WTC11 (cell line): ENCODE results near the gene MYO5B. TPM values are rescaled to one million over a fixed set of nuclear protein-coding genes. Genes with fewer than 3 reads are reported as not detected.

Source experiments
- ATAC-seq: fragments of 200-7000 bp; cut with Tn5 transposase; 2 replicates; pipeline ENCODE4 v1.10.0; 2021; ENCODE audit warnings: mild to moderate bottlenecking, moderate library complexity
- CTCF ChIA-PET: fragments of 300-600 bp; sonication (Branson Sonifier 250); formaldehyde crosslinking; loops from one replicate; lab custom pipeline; 2021; ENCODE audit warnings: antibody characterized with exemption; lab: Charles Lee
- POLR2A ChIA-PET: fragments of 350-600 bp; sonication (Branson Sonifier 250); formaldehyde crosslinking; loops from one replicate; lab custom pipeline; 2021; ENCODE audit warnings: antibody characterized with exemption; lab: Charles Lee
- DNase-seq: peaks from one replicate; pipeline ENCODE4 v3.0.0; 2021; ENCODE audit warnings: low spot score
- H3K27ac Mint-ChIP-seq: 2 replicates; pipeline ENCODE4 v1.8.0; 2021; ENCODE audit warnings: mixed read lengths
- H3K27me3 Mint-ChIP-seq: 2 replicates; pipeline ENCODE4 v1.8.0; 2021; ENCODE audit warnings: low read depth, mild to moderate bottlenecking, moderate library complexity, mixed read lengths
- H3K36me3 Mint-ChIP-seq: 2 replicates; pipeline ENCODE4 v1.8.0; 2021; ENCODE audit warnings: mixed read lengths
- H3K4me1 Mint-ChIP-seq: 2 replicates; pipeline ENCODE4 v1.8.0; 2022; ENCODE audit warnings: mixed read lengths
- H3K4me3 Mint-ChIP-seq: 2 replicates; pipeline ENCODE4 v1.8.0; 2021; ENCODE audit warnings: mild to moderate bottlenecking, moderate library complexity, mixed read lengths
- H3K9me3 Mint-ChIP-seq: 2 replicates; pipeline ENCODE4 v1.8.0; 2021; ENCODE audit warnings: mixed read lengths
- ATF1 ChIP-seq: sonication (generic); formaldehyde crosslinking; IDR thresholded peaks from 2 replicates; pipeline ENCODE4 v1.8.1; 2023; ENCODE audit warnings: mild to moderate bottlenecking, moderate library complexity, missing genetic modification reagents
- CBFB ChIP-seq: sonication (generic); formaldehyde crosslinking; IDR thresholded peaks from 2 replicates; pipeline ENCODE4 v1.8.1; 2022; ENCODE audit warnings: mild to moderate bottlenecking, low read depth, missing genetic modification reagents
- ELF4 ChIP-seq: sonication (generic); formaldehyde crosslinking; IDR thresholded peaks from 2 replicates; pipeline ENCODE4 v1.8.1; 2022; ENCODE audit warnings: low read depth, mild to moderate bottlenecking, moderate library complexity, missing genetic modification reagents
- EMX1 ChIP-seq: fragments of 250-450 bp; sonication (Bioruptor Pico); IDR thresholded peaks from 2 replicates; pipeline ENCODE4 v1.8.0; 2021; ENCODE audit warnings: mild to moderate bottlenecking
- ESRRA ChIP-seq: sonication (generic); formaldehyde crosslinking; IDR thresholded peaks from 2 replicates; pipeline ENCODE4 v1.8.1; 2022; ENCODE audit warnings: mild to moderate bottlenecking, missing genetic modification reagents, borderline replicate concordance
- ETV6 ChIP-seq: sonication (generic); formaldehyde crosslinking; IDR thresholded peaks from 2 replicates; pipeline ENCODE4 v1.8.1; 2022; ENCODE audit warnings: mild to moderate bottlenecking, missing genetic modification reagents
- GRHL2 ChIP-seq: fragments of 250-450 bp; sonication (Bioruptor Pico); IDR thresholded peaks from 2 replicates; pipeline ENCODE4 v1.8.0; 2022; ENCODE audit warnings: mild to moderate bottlenecking, moderate library complexity; ENCODE audit not compliant: insufficient replicate concordance, severe bottlenecking
- GTF2I ChIP-seq: fragments of 250-450 bp; sonication (Bioruptor Pico); conservative IDR thresholded peaks from 2 replicates; pipeline ENCODE4 v1.4.0; 2021; ENCODE audit warnings: mild to moderate bottlenecking
- JAZF1 ChIP-seq: fragments of 250-450 bp; sonication (Bioruptor Pico); IDR thresholded peaks from 2 replicates; pipeline ENCODE4 v1.9.0; 2021; ENCODE audit warnings: moderate library complexity, mild to moderate bottlenecking, inconsistent platforms
- JUN ChIP-seq: sonication (generic); formaldehyde crosslinking; IDR thresholded peaks from 2 replicates; pipeline ENCODE4 v1.8.0; 2023; ENCODE audit warnings: mild to moderate bottlenecking, missing genetic modification reagents
- MYBL2 ChIP-seq: sonication (generic); formaldehyde crosslinking; IDR thresholded peaks from 2 replicates; pipeline ENCODE4 v1.8.1; 2023; ENCODE audit warnings: mild to moderate bottlenecking, moderate library complexity, missing genetic modification reagents
- NFATC4 ChIP-seq: fragments of 250-450 bp; sonication (Bioruptor Pico); IDR thresholded peaks from 2 replicates; pipeline ENCODE4 v1.9.0; 2021; ENCODE audit warnings: mild to moderate bottlenecking
- PRRX2 ChIP-seq: fragments of 250-450 bp; sonication (Bioruptor Pico); IDR thresholded peaks from 2 replicates; pipeline ENCODE4 v1.8.0; 2021; ENCODE audit warnings: mild to moderate bottlenecking
- RELA ChIP-seq: sonication (generic); formaldehyde crosslinking; IDR thresholded peaks from 2 replicates; pipeline ENCODE4 v1.8.1; 2022; ENCODE audit warnings: missing genetic modification reagents, mild to moderate bottlenecking, borderline replicate concordance
- TCF7 ChIP-seq: sonication (generic); formaldehyde crosslinking; IDR thresholded peaks from 2 replicates; pipeline ENCODE4 v1.8.0; 2022; ENCODE audit warnings: mild to moderate bottlenecking, low read depth, missing genetic modification reagents, moderate library complexity
- TEAD4 ChIP-seq: sonication (generic); formaldehyde crosslinking; IDR thresholded peaks from 2 replicates; pipeline ENCODE4 v1.8.0; 2022; ENCODE audit warnings: mild to moderate bottlenecking, missing genetic modification reagents
- TP53 ChIP-seq: sonication (generic); formaldehyde crosslinking; IDR thresholded peaks from 2 replicates; pipeline ENCODE4 v1.8.1; 2023; ENCODE audit warnings: mild to moderate bottlenecking, missing genetic modification reagents
- ZNF232 ChIP-seq: sonication (generic); formaldehyde crosslinking; IDR thresholded peaks from 2 replicates; pipeline ENCODE4 v1.8.0; 2022; ENCODE audit warnings: mild to moderate bottlenecking, missing genetic modification reagents
- ZNF317 ChIP-seq: sonication (generic); formaldehyde crosslinking; IDR thresholded peaks from 2 replicates; pipeline ENCODE4 v1.8.1; 2023; ENCODE audit warnings: low read depth, mild to moderate bottlenecking, moderate library complexity, missing genetic modification reagents, borderline replicate concordance
- total RNA-seq: library from RNA; stranded (reverse); gene quantifications from 3 replicates; pipeline ENCODE4 v1.2.3, GENCODE V29; 2021
- TF ChIP-seq, protein P1 (sequence below): sonication (generic); formaldehyde crosslinking; IDR thresholded peaks from 2 replicates; pipeline ENCODE4 v1.8.0; 2022; ENCODE audit warnings: mild to moderate bottlenecking, missing genetic modification reagents
- TF ChIP-seq, protein P2 (sequence below): sonication (generic); formaldehyde crosslinking; IDR thresholded peaks from 2 replicates; pipeline ENCODE4 v1.8.0; 2022; ENCODE audit warnings: missing genetic modification reagents
- TF ChIP-seq, protein P3 (sequence below): fragments of 200-600 bp; IDR thresholded peaks from 2 replicates; pipeline ENCODE4 v1.8.0; 2022; ENCODE audit warnings: antibody characterized with exemption
- TF ChIP-seq, protein P4 (sequence below): sonication (generic); formaldehyde crosslinking; IDR thresholded peaks from 2 replicates; pipeline ENCODE4 v1.8.0; 2022; ENCODE audit warnings: mild to moderate bottlenecking, missing genetic modification reagents
- TF ChIP-seq, protein P5 (sequence below): fragments of 250-450 bp; sonication (Bioruptor Pico); IDR thresholded peaks from 2 replicates; pipeline ENCODE4 v1.9.0; 2021; ENCODE audit warnings: mild to moderate bottlenecking
- TF ChIP-seq, protein P6 (sequence below): sonication (generic); formaldehyde crosslinking; IDR thresholded peaks from 2 replicates; pipeline ENCODE4 v1.8.1; 2022; ENCODE audit warnings: mild to moderate bottlenecking, missing genetic modification reagents, moderate library complexity, borderline replicate concordance

The MYO5B gene
- total RNA-seq, 1 experiment from 2014 or later, result 8.7 TPM

DNA sequence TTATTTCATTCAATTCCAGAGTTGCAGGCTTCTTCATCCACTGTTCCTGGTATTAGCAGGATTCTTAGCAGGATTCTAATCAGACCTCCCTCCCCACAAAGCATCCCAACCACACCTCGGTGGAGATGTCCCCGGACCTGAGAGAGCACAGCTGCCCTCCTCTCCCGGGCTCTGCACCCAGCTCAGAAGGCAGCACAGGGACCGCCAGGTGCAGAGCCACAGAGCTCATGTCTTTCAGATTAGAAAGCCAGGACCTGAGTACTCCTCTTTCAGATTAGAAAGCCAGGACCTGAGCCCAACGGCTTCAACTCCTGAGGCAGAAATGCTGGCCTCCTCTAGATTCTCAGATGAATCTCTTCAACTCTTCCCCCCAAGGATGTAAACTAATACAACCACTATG is 152.3 kb downstream of the MYO5B start:
- ChIA-PET CTCF (interaction anchor here (0.6 to 1.2 kb wide), 4 partner anchors 9 to 387 kb away, joined by 3 to 5 read pairs (median 4); partner anchors contain the start of gene MYO5B), POLR2A (no interaction called here)
- H3K36me3 Mint-ChIP-seq, result no peaks in the 10 kb centered on the region
- no peak overlapping the region for H3K4me3 Mint-ChIP-seq
- peaks cover 12% of the 10 kb centered on the region for H3K4me1 Mint-ChIP-seq
- H3K9me3 Mint-ChIP-seq, result no peaks in the 10 kb centered on the region
- DNase-seq (peak; percentile 14), ATAC-seq (peak; percentile 60)
- no peak overlapping the region for H3K27ac Mint-ChIP-seq
- no peaks in the 10 kb centered on the region for H3K27me3 Mint-ChIP-seq
- TF ChIP-seq TP53 (CRISPR knock-in tag), result no peak
- TF ChIP-seq TCF7 (CRISPR knock-in tag), result no peak
- no peak for TF ChIP-seq ATF1 (CRISPR knock-in tag)
- TF ChIP-seq JAZF1, result no peak
- TF ChIP-seq EMX1, result no peak
- TF ChIP-seq MYBL2 (CRISPR knock-in tag), result no peak
- TF ChIP-seq JUN, result no peak
- TF ChIP-seq TEAD4 (CRISPR knock-in tag), result no peak
- TF ChIP-seq NFATC4 (CRISPR knock-in tag), result no peak
- TF ChIP-seq RELA (CRISPR knock-in tag), result no peak
- TF ChIP-seq ESRRA, result no peak
- no peak for TF ChIP-seq ELF4 (CRISPR knock-in tag)
- no peak for TF ChIP-seq PRRX2

DNA sequence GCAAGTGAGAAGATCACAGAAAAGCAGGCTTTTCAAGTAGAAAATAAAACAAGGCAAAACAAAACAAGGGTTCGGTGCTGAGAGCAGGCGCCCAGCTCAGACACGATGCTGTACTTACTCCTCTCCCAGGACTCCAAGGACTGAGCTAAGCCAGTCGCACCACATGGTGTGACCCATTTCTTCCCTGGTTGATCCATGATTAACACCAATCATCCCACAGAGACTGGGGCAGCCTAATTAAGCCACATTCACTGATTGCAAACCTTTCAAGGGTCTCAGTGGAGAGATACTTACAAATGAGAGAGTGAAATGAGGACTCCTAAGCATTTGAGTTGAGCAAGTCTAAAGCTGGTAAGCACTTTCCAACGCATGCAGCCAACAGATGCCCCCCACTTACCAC is 155.2 kb downstream of the MYO5B start:
- ChIA-PET CTCF (interaction anchor here (1.8 kb wide), 1 partner anchor 12 kb away, joined by 7 read pairs; no protein-coding TSS in a partner anchor), POLR2A (no interaction called here)
- TF ChIP-seq RELA (CRISPR knock-in tag), result no peak
- TF ChIP-seq NFATC4 (CRISPR knock-in tag), result no peak
- no peak for TF ChIP-seq CBFB (CRISPR knock-in tag)
- TF ChIP-seq ZNF232, result no peak
- TF ChIP-seq, protein P1, sequence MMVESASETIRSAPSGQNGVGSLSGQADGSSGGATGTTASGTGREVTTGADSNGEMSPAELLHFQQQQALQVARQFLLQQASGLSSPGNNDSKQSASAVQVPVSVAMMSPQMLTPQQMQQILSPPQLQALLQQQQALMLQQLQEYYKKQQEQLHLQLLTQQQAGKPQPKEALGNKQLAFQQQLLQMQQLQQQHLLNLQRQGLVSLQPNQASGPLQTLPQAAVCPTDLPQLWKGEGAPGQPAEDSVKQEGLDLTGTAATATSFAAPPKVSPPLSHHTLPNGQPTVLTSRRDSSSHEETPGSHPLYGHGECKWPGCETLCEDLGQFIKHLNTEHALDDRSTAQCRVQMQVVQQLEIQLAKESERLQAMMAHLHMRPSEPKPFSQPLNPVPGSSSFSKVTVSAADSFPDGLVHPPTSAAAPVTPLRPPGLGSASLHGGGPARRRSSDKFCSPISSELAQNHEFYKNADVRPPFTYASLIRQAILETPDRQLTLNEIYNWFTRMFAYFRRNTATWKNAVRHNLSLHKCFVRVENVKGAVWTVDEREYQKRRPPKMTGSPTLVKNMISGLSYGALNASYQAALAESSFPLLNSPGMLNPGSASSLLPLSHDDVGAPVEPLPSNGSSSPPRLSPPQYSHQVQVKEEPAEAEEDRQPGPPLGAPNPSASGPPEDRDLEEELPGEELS (CRISPR knock-in tag), result no peak
- TF ChIP-seq, protein P2, sequence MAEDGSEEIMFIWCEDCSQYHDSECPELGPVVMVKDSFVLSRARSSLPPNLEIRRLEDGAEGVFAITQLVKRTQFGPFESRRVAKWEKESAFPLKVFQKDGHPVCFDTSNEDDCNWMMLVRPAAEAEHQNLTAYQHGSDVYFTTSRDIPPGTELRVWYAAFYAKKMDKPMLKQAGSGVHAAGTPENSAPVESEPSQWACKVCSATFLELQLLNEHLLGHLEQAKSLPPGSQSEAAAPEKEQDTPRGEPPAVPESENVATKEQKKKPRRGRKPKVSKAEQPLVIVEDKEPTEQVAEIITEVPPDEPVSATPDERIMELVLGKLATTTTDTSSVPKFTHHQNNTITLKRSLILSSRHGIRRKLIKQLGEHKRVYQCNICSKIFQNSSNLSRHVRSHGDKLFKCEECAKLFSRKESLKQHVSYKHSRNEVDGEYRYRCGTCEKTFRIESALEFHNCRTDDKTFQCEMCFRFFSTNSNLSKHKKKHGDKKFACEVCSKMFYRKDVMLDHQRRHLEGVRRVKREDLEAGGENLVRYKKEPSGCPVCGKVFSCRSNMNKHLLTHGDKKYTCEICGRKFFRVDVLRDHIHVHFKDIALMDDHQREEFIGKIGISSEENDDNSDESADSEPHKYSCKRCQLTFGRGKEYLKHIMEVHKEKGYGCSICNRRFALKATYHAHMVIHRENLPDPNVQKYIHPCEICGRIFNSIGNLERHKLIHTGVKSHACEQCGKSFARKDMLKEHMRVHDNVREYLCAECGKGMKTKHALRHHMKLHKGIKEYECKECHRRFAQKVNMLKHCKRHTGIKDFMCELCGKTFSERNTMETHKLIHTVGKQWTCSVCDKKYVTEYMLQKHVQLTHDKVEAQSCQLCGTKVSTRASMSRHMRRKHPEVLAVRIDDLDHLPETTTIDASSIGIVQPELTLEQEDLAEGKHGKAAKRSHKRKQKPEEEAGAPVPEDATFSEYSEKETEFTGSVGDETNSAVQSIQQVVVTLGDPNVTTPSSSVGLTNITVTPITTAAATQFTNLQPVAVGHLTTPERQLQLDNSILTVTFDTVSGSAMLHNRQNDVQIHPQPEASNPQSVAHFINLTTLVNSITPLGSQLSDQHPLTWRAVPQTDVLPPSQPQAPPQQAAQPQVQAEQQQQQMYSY (CRISPR knock-in tag), result no peak
- TF ChIP-seq, protein P3, sequence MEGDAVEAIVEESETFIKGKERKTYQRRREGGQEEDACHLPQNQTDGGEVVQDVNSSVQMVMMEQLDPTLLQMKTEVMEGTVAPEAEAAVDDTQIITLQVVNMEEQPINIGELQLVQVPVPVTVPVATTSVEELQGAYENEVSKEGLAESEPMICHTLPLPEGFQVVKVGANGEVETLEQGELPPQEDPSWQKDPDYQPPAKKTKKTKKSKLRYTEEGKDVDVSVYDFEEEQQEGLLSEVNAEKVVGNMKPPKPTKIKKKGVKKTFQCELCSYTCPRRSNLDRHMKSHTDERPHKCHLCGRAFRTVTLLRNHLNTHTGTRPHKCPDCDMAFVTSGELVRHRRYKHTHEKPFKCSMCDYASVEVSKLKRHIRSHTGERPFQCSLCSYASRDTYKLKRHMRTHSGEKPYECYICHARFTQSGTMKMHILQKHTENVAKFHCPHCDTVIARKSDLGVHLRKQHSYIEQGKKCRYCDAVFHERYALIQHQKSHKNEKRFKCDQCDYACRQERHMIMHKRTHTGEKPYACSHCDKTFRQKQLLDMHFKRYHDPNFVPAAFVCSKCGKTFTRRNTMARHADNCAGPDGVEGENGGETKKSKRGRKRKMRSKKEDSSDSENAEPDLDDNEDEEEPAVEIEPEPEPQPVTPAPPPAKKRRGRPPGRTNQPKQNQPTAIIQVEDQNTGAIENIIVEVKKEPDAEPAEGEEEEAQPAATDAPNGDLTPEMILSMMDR, result no peak
- no peak for TF ChIP-seq ETV6
- no peak for TF ChIP-seq GTF2I (CRISPR knock-in tag)
- no peak for TF ChIP-seq GRHL2 (CRISPR knock-in tag)
- TF ChIP-seq, protein P4, sequence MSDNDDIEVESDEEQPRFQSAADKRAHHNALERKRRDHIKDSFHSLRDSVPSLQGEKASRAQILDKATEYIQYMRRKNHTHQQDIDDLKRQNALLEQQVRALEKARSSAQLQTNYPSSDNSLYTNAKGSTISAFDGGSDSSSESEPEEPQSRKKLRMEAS (CRISPR knock-in tag), result no peak
- TF ChIP-seq, protein P5, sequence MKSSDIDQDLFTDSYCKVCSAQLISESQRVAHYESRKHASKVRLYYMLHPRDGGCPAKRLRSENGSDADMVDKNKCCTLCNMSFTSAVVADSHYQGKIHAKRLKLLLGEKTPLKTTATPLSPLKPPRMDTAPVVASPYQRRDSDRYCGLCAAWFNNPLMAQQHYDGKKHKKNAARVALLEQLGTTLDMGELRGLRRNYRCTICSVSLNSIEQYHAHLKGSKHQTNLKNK (CRISPR knock-in tag), result no peak
- TF ChIP-seq MYBL2 (CRISPR knock-in tag), result no peak
- TF ChIP-seq ELF4 (CRISPR knock-in tag), result no peak
- TF ChIP-seq TCF7 (CRISPR knock-in tag), result no peak
- TF ChIP-seq ZNF317, result no peak
- TF ChIP-seq TP53 (CRISPR knock-in tag), result no peak
- TF ChIP-seq, protein P6, sequence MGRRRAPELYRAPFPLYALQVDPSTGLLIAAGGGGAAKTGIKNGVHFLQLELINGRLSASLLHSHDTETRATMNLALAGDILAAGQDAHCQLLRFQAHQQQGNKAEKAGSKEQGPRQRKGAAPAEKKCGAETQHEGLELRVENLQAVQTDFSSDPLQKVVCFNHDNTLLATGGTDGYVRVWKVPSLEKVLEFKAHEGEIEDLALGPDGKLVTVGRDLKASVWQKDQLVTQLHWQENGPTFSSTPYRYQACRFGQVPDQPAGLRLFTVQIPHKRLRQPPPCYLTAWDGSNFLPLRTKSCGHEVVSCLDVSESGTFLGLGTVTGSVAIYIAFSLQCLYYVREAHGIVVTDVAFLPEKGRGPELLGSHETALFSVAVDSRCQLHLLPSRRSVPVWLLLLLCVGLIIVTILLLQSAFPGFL, result no peak
- TF ChIP-seq JAZF1, result no peak
- no peak for ATAC-seq
- Mint-ChIP-seq H3K4me3 (no peak overlapping the region), H3K9me3 (no peaks in the 10 kb centered on the region), H3K4me1 (peaks cover 12% of the 10 kb centered on the region), H3K27ac (no peak overlapping the region), H3K36me3 (no peaks in the 10 kb centered on the region), H3K27me3 (no peaks in the 10 kb centered on the region)
- no peak for DNase-seq
